Lung (tissue), 12 donors: ENCODE data around the gene GFRAL. TPM values are rescaled to one million over a fixed set of nuclear protein-coding genes. Genes with fewer than 3 reads are reported as not detected.

ENCODE experiments used
- ATAC-seq: fragments of 200-7000 bp; cut with Tn5 transposase; one replicate; pipeline ENCODE4 v1.9.1; 2020; ENCODE audit warnings: moderate number of reproducible peaks; ENCODE audit not compliant: insufficient read depth, low FRiP score
- DNase-seq, 3 donors: peaks; one replicate each; pipeline ENCODE4 v3.0.0-alpha.2; 2013 to 2017
- H3K27ac ChIP-seq, 2 donors: one replicate each; pipeline ENCODE4 v1.5.1; 2013; ENCODE audit warnings: mild to moderate bottlenecking in 2 of 2, moderate library complexity in 2 of 2, control low read depth in 1 of 2, inconsistent platforms in 1 of 2, low read depth in 1 of 2, low read length in 1 of 2
- H3K27me3 ChIP-seq, 3 donors: one replicate each; pipeline ENCODE4 v1.5.1; 2013; ENCODE audit warnings: low read length in 2 of 3; ENCODE audit not compliant: control insufficient read depth in 3 of 3, insufficient read depth in 3 of 3
- H3K36me3 ChIP-seq, 4 donors: one replicate each; pipeline ENCODE4 v1.5.1; 2013; ENCODE audit warnings: low read length in 4 of 4, mild to moderate bottlenecking in 1 of 4, moderate library complexity in 1 of 4; ENCODE audit not compliant: control insufficient read depth in 4 of 4, insufficient read depth in 4 of 4
- H3K4me1 ChIP-seq, 5 donors: one replicate each; pipeline ENCODE4 v1.5.1; 2013; ENCODE audit warnings: low read length in 5 of 5, mild to moderate bottlenecking in 2 of 5, moderate library complexity in 1 of 5; ENCODE audit not compliant: control insufficient read depth in 5 of 5, insufficient read depth in 5 of 5
- H3K4me3 ChIP-seq: one replicate; pipeline ENCODE4 v1.5.1; 2013; ENCODE audit warnings: mild to moderate bottlenecking, control low read depth, moderate library complexity
- H3K9ac ChIP-seq, 2 donors: one replicate each; pipeline ENCODE4 v1.5.1; 2013; ENCODE audit warnings: low read length in 2 of 2, control low read depth in 1 of 2; ENCODE audit not compliant: insufficient read depth in 1 of 2
- H3K9me3 ChIP-seq, 4 donors: one replicate each; pipeline ENCODE4 v1.5.1; 2013; ENCODE audit warnings: low read length in 3 of 4, mild to moderate bottlenecking in 1 of 4, moderate library complexity in 1 of 4; ENCODE audit not compliant: control insufficient read depth in 4 of 4, insufficient read depth in 3 of 4
- WGBS, 2 donors: extraction: QIAGEN DNeasy Blood & Tissue Kit; methylation state at CpG; one replicate each; pipeline ENCODE4 v1.1.7; 2013; 5-methylcytosine and 5-hydroxymethylcytosine counted together
- polyA plus RNA-seq, 2 donors: library from polyadenylated mRNA; stranded (reverse); fragments of 200-250 nt; gene quantifications; one replicate each; pipeline ENCODE4 v1.2.1, GENCODE V29; 2013
- total RNA-seq, 2 donors: library from RNA; depleted of rRNA in 1 of 2; stranded (reverse); fragments of >200 nt in 1 of 2; gene quantifications; one replicate each; pipeline ENCODE4 v1.2.1, GENCODE V29; 2014 to 2021
- TF ChIP-seq, protein P1 (sequence below): IDR thresholded peaks from 2 replicates; pipeline ENCODE4 v1.5.1; 2012; ENCODE audit warnings: mild to moderate bottlenecking; ENCODE audit errors: control extremely low read depth, extremely low read depth
- donor health status: control.
- donor health status: control.
- donor health status: Bipolar disorder and iron deficiency.
- donor health status: healthy.
- donor health status: DM: yes; HTN: yes; CAD: no.

Gene GFRAL
- total and polyA plus RNA-seq, 4 donors = not detected

DNA sequence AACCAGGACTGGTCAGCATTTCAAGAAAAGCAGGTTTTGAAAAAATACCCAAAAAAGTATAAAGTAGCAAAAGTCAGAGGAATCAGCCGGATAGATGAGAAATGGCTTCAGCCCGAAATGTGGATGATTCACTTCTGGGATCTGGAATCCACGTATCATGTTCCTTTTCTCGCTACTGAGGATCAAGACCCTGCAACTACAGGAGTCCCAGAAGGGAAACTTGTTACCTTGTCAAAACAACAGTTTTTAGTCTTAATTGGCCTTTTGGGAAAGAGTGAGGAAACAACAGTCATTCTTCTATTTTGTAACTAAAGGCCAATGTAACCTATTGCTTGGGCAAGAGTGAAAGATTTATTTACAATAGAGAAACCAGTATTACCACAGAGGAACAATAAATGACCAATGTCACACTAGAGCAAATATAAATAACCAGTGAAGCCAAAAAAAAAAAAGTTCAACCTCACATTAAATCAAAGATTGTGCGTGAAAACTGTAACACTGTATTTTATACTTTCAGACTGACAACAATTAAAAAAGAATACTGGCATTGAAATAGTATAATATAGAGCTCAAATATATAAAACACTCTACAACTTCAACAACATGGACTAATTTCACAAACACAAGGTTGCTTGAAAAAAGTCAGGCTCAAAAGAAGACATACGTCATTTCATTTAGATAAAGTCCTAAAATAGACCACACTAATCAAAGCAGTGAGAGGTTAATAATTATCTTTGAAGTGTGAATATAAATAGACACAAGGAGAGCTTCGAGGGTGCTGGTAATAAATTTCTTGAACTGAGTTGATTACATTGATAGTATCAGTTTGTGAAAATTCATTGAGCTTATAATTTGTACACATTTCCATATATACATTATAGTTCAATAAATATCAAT is 116.2 kb downstream of the GFRAL start:
- H3K27me3 ChIP-seq = no peaks in the 10 kb centered on the region
- no peak overlapping the region for H3K9ac ChIP-seq
- ATAC-seq (no peak), DNase-seq (no peak)
- TF ChIP-seq, protein P1, sequence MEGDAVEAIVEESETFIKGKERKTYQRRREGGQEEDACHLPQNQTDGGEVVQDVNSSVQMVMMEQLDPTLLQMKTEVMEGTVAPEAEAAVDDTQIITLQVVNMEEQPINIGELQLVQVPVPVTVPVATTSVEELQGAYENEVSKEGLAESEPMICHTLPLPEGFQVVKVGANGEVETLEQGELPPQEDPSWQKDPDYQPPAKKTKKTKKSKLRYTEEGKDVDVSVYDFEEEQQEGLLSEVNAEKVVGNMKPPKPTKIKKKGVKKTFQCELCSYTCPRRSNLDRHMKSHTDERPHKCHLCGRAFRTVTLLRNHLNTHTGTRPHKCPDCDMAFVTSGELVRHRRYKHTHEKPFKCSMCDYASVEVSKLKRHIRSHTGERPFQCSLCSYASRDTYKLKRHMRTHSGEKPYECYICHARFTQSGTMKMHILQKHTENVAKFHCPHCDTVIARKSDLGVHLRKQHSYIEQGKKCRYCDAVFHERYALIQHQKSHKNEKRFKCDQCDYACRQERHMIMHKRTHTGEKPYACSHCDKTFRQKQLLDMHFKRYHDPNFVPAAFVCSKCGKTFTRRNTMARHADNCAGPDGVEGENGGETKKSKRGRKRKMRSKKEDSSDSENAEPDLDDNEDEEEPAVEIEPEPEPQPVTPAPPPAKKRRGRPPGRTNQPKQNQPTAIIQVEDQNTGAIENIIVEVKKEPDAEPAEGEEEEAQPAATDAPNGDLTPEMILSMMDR = no peak
- no peaks in the 10 kb centered on the region for H3K9me3 ChIP-seq
- no peak overlapping the region for H3K4me3 ChIP-seq
- WGBS, 2 donors = 74 to 81% methylated on average over 7 of the region's 7 CpGs
- H3K27ac ChIP-seq = no peak overlapping the region
- H3K4me1 ChIP-seq = peaks cover 0 to 3% (median 2%) of the 10 kb centered on the region in 5 donors
- H3K36me3 ChIP-seq = no peaks in the 10 kb centered on the region

DNA sequence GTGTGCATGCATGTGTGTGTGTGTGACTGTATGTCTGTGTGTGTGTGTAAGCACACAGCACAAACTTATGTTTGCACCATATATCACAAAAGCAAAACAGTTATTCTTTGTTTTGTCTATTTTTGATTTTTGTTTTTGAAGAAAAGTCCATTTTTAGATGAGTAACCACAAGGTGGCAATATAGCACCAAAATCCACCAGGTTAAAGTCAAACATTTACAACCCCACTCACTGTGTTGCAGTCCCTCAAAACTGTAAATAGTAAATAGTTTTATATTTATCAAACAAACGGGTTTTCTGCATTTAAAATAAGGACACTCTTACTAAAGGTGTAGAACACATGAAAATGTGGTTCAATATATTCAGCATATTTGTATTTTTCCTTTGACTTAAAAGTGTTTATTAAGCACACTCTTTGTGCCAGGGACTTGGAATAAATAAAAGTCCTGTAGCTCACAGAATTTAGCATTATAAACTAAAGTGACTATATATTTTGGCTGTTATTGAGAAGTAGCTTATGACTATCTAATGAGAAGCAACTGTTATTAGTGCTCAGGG is 118.5 kb downstream of the GFRAL start:
- TF ChIP-seq, protein P1 = peak; percentile 1
- no peaks in the 10 kb centered on the region for H3K9me3 ChIP-seq
- DNase-seq (peak in 2 of 3 donors; percentile 84 to 88), ATAC-seq (no peak)
- no peak overlapping the region for H3K9ac ChIP-seq
- H3K36me3 ChIP-seq = no peaks in the 10 kb centered on the region
- H3K27ac ChIP-seq = no peak overlapping the region
- peaks cover 0 to 11% (median 2%) of the 10 kb centered on the region in 5 donors for H3K4me1 ChIP-seq
- H3K4me3 ChIP-seq = no peak overlapping the region
- no peaks in the 10 kb centered on the region for H3K27me3 ChIP-seq
- WGBS, 2 donors = 0 to 1% methylated on average over 1 of the region's 1 CpG

DNA sequence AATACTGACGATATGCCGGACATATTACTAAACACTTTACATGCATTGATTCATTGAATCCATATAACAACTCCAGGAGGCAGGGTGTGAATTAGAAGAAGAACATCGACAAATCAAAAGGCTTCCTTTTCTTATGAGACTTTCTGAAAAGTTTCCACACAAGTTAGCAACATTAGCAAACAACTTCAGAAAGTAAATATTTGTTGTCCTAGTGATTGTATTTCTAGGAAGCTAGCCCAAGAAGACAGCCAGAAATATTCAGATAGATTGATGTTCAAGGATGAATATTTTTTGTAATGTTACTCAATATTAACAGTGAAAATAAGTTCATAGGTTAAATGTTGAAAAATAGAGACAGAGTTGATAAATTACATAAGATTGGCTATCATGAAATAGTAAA is 120.6 kb downstream of the GFRAL start:
- 63 to 80% methylated on average over 3 of the region's 3 CpGs for WGBS, 2 donors
- Histone ChIP-seq H3K9me3 (no peaks in the 10 kb centered on the region), H3K27ac (no peak overlapping the region), H3K27me3 (no peaks in the 10 kb centered on the region), H3K4me1 (peaks cover 0 to 11% (median 2%) of the 10 kb centered on the region in 5 donors), H3K36me3 (no peaks in the 10 kb centered on the region), H3K4me3 (no peak overlapping the region), H3K9ac (peak overlapping the region in 1 of 2 donors; percentile 8)
- no peak for ATAC-seq
- TF ChIP-seq, protein P1 = no peak
- DNase-seq = peak in 2 of 3 donors; percentile 35 to 42
